HFF-Myc (cell line): Measurements from ENCODE around the gene CEBPB.

Experiments
- DNase-seq: peaks from one replicate; pipeline ENCODE4 v3.0.0-alpha.2; 2011; ENCODE audit warnings: low read depth; ENCODE audit errors: extremely low read depth
- H3K4me3 ChIP-seq: replicated peaks from 2 replicates; pipeline ENCODE4 v1.5.1; 2011; ENCODE audit warnings: low read depth, mild to moderate bottlenecking, control low read depth, low read length
- TF ChIP-seq, protein P1 (sequence below): IDR thresholded peaks from 2 replicates; pipeline ENCODE4 v1.5.1; 2012; ENCODE audit warnings: mild to moderate bottlenecking, low read depth, low read length, control low read depth; ENCODE audit errors: missing control alignments

CEBPB gene

DNA sequence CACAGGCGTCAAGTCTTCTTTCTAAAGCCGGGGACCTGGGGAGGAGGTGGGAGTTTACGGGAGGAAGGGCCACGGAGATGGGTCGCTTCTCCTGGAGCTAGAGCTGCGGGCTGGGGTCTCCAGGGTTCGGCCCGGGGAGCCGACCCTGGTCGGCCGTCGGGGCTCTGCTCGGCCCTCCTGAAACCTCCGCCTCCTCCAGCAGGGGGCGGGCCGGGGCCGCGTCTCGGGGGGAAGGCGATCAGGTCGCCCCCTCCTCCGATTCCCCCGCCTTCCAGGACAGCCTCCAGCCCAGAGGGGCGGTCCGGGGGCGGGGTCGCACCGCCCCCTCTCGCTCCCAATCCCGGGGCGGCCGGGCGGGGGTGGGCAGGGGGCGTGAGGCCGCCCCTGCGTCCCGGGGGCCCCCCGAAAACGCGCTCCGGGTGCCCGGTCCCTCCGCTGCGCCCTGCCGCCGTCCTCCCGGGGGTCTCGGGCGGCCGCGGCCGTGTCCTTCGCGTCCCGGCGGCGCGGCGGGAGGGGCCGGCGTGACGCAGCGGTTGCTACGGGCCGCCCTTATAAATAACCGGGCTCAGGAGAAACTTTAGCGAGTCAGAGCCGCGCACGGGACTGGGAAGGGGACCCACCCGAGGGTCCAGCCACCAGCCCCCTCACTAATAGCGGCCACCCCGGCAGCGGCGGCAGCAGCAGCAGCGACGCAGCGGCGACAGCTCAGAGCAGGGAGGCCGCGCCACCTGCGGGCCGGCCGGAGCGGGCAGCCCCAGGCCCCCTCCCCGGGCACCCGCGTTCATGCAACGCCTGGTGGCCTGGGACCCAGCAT is at the start of gene CEBPB:
TSS of gene CEBPB (plus strand) at position 580 of the 814 bp plus-strand sequence. CDS start at position 784, 204 bp downstream.
- TF ChIP-seq, protein P1, sequence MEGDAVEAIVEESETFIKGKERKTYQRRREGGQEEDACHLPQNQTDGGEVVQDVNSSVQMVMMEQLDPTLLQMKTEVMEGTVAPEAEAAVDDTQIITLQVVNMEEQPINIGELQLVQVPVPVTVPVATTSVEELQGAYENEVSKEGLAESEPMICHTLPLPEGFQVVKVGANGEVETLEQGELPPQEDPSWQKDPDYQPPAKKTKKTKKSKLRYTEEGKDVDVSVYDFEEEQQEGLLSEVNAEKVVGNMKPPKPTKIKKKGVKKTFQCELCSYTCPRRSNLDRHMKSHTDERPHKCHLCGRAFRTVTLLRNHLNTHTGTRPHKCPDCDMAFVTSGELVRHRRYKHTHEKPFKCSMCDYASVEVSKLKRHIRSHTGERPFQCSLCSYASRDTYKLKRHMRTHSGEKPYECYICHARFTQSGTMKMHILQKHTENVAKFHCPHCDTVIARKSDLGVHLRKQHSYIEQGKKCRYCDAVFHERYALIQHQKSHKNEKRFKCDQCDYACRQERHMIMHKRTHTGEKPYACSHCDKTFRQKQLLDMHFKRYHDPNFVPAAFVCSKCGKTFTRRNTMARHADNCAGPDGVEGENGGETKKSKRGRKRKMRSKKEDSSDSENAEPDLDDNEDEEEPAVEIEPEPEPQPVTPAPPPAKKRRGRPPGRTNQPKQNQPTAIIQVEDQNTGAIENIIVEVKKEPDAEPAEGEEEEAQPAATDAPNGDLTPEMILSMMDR = peak; percentile 76
- peak within 1 kb of the TSS; percentile 87 for H3K4me3 ChIP-seq
- DNase-seq = no peak

DNA sequence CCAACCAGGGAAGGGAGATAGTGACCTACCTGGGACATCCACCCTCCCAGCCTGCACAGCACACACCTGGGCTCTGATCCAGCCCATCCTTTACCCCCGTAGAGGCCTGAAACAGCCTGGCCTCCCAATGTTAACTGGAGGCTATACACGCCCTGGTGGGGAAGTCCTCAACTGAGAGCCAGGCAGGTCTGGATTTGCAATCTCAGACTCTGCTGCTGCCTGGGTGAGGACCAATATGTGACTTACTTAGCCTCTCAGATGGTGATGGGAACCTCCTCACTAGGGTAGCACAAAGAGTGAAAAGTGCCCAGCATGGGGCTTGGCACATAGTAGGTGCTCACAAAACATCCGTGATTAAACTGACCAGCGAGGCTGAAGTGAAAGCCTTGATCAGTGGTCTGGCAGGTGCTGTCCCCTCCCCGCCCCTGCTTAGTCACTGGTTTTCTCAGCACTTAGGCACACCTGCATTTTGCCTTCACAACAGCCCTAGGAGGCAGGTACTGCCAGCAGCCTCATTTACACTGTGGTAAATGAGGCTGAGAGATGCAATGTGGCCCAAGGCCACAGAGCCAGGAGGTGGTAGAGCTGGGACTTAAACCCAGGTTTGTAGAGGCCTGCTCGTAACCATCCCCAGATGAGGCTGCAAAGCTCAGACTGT is 49.5 kb upstream of the CEBPB start:
- TF ChIP-seq, protein P1 = no peak
- no peak overlapping the region for H3K4me3 ChIP-seq
- DNase-seq = no peak

DNA sequence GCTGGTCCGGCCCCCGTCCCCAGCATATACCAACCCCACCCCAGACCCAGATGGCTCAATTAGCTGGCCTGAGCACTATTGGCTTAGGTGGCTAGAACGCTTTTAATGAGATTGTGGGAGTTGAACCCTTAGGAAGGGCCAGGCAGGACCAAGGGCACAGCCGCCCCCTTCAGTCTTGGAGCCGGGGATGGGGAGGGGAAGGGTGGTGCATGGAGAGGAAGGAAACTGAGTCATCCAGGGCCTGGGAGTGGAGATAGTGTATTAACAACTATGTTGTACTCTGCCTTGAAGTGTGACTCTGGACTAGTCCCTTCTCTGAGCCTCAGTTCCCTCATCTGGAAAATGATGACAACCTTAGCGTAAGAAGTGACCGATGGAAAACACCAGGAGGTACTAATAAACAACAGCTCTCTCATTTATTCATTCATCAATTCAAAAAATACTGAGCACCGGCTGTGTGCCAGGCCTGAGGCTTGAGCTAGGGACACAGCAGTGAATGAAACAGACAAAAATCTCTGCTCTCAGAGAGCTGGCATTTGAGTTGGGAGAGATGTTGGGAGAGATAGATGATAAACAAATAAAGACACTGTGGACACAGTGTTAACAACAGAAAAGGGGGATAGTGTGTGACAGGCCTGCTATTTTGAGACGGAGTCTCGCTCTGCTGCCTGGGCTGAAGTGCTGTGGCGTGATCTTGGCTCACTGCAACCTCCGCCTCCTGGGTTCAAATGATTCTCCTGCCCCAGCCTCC is 48.6 kb upstream of the CEBPB start:
- H3K4me3 ChIP-seq = no peak overlapping the region
- TF ChIP-seq, protein P1 = no peak

DNA sequence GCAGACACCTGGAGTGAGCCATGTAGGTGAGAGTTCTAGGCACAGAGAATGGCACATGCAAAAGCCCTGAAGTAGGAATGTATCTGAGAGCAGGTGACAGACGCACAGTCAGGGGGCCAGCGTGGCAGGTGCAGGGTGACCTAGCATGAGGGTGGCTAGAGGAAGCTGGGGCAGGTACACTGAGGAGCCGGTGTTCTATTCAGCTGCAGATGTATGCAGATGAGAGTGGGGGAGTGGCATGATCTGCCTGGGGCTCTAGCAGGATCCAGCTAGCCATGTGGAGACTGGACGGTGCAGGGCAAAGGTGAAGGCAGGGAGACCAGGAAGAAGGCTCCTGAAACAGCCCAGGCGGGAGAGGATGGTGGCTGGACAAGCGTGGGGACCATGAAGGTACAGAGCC is 47.8 kb upstream of the CEBPB start:
- TF ChIP-seq, protein P1 = no peak
- DNase-seq = no peak
- no peak overlapping the region for H3K4me3 ChIP-seq

More for the DNA sequence above, 48.6 kb upstream of the CEBPB start:
- DNase-seq = no peak

DNA sequence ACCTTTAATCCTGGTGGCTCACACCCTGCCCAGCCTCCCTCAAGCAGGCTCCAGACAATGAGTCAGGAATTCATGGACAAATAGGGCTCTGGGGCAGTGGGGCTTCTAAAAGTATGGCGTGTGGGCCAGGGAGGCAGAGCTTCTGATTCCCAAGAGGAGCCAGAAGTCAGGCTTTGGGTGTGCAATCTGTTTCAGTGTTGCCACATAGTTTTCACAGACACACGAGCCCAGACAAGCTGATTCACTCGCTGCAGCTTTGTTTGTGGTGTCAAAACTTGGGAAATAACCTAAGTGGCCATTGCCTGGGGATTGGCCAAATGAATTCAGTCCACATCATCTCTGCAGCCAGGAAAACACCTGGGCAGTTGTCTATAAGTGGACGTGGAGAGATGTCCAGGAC is 46.3 kb upstream of the CEBPB start:
- TF ChIP-seq, protein P1 = no peak
- H3K4me3 ChIP-seq = no peak overlapping the region
- DNase-seq = no peak

DNA sequence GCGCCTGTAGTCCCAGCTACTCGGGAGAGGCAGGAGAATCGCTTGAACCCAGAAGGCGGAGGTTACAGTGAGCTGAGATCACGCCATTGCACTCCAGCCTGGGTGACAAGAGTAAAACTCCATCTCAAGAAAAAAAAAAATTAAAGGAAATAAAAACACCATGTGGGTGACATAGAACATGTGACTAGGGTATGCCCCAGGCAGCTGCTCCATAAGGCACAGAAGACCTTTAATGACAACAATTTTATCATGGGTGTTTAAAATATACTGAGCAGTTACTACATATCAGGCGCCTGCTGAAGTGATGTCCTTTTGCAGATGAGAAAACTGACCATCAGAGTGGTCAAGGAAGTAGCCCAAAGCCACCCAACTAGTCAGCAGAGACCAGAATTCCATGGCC is 45.1 kb upstream of the CEBPB start:
- TF ChIP-seq, protein P1 = no peak
- no peak for DNase-seq
- H3K4me3 ChIP-seq = no peak overlapping the region
